Endothelial cell of umbilical vein (primary cell): ENCODE results near the gene IFT22. TPM values are rescaled to one million over a fixed set of nuclear protein-coding genes. Genes with fewer than 3 reads are reported as not detected.
"Not testable (repeated sequence)": the region's sequence is repeated elsewhere in the genome, so short reads cannot be mapped to it uniquely, and the experiment has no call there.

Experiments used
- BruUV-seq: library from RNA; stranded (reverse); fragments of 400-500 nt; replicated peaks from 2 replicates; lab custom pipeline; 2021; lab: Mats Ljungman, UMichigan
- CTCF ChIA-PET: fragments of 300-600, 350-600 bp; sonication (Branson Sonifier 250); formaldehyde crosslinking; loops from one replicate; lab custom pipeline; 2021; ENCODE audit warnings: antibody characterized with exemption, inconsistent platforms; lab: Charles Lee
- POLR2A ChIA-PET: fragments of 300-600, 350-600 bp; sonication (Branson Sonifier 250); formaldehyde crosslinking; loops from one replicate; lab custom pipeline; 2021; ENCODE audit warnings: antibody characterized with exemption, inconsistent platforms; lab: Charles Lee
- DNase-seq: peaks from one replicate; pipeline ENCODE4 v3.0.0-alpha.2; 2011; ENCODE audit warnings: low read depth, low spot score
- FAIRE-seq: peaks from 2 replicates; lab custom pipeline; 2011; peaks lifted over from hg19 to GRCh38; lab: Jason Lieb, UNC
- H2AFZ ChIP-seq: 2 replicates; pipeline ENCODE4 v1.6.0; 2012; ENCODE audit warnings: low read depth, low read length, control low read depth, inconsistent platforms
- H3K27ac ChIP-seq: 2 replicates; pipeline ENCODE4 v1.5.1; 2011; ENCODE audit warnings: low read depth, mild to moderate bottlenecking, control low read depth, low read length, moderate library complexity; ENCODE audit not compliant: insufficient read depth
- H3K27me3 ChIP-seq, 2 experiments: 2 replicates each; pipeline versions ENCODE4 v1.6.0 to v1.6.1; 2011; ENCODE audit warnings: low read length in 2 of 2, mixed read lengths in 1 of 2; ENCODE audit not compliant: control insufficient read depth in 2 of 2, insufficient read depth in 2 of 2
- H3K36me3 ChIP-seq, 2 experiments: 2 replicates in 1 of 2; 3 replicates in 1 of 2; pipeline ENCODE4 v1.5.1; 2011; ENCODE audit warnings: low read length in 2 of 2, mild to moderate bottlenecking in 1 of 2, moderate library complexity in 1 of 2; ENCODE audit not compliant: control insufficient read depth in 2 of 2, insufficient read depth in 2 of 2; ENCODE audit errors: extremely low read depth in 1 of 2
- H3K4me1 ChIP-seq: 3 replicates; pipeline ENCODE4 v1.5.1; 2011; ENCODE audit warnings: mild to moderate bottlenecking, low read length; ENCODE audit not compliant: control insufficient read depth, insufficient read depth; ENCODE audit errors: extremely low read depth
- H3K4me2 ChIP-seq: 2 replicates; pipeline ENCODE4 v1.6.1; 2011; ENCODE audit warnings: low read length, control low read depth, mixed read lengths; ENCODE audit not compliant: insufficient read depth
- H3K4me3 ChIP-seq, 3 experiments: fragments of 200-600 bp in 1 of 3; sonication (generic), shearing (Covaris generic) in 1 of 3; replicated peaks in 1 of 3; 2 replicates each; pipeline ENCODE4 v1.5.1; 2011 to 2016; ENCODE audit warnings: control low read depth in 3 of 3, low read length in 3 of 3, mild to moderate bottlenecking in 2 of 3, inconsistent platforms in 1 of 3, low read depth in 1 of 3, moderate library complexity in 1 of 3; ENCODE audit not compliant: insufficient read depth in 1 of 3
- H3K79me2 ChIP-seq: 2 replicates; pipeline ENCODE4 v1.6.0; 2012; ENCODE audit warnings: low read length, inconsistent platforms; ENCODE audit not compliant: control insufficient read depth, insufficient read depth
- H3K9ac ChIP-seq: replicated peaks from 2 replicates; pipeline ENCODE3; 2011; ENCODE audit warnings: low read length, control low read depth; ENCODE audit not compliant: insufficient read depth; ENCODE audit errors: extremely low read depth
- H3K9me1 ChIP-seq: replicated peaks from 3 replicates; pipeline ENCODE4 v1.6.0; 2011; ENCODE audit warnings: mild to moderate bottlenecking, low read length; ENCODE audit not compliant: control insufficient read depth, insufficient read depth; ENCODE audit errors: extremely low read depth
- H3K9me3 ChIP-seq: replicated peaks from 2 replicates; pipeline ENCODE4 v1.5.1; 2012; ENCODE audit warnings: low read length, inconsistent platforms; ENCODE audit not compliant: control insufficient read depth, insufficient read depth
- H4K20me1 ChIP-seq: replicated peaks from 2 replicates; pipeline ENCODE3; 2011; ENCODE audit warnings: mild to moderate bottlenecking, low read length; ENCODE audit not compliant: control insufficient read depth, insufficient read depth; ENCODE audit errors: extremely low read depth
- EZH2 ChIP-seq: IDR thresholded peaks from 2 replicates; pipeline ENCODE4 v1.6.1; 2012; ENCODE audit warnings: borderline replicate concordance, low read depth, mild to moderate bottlenecking, moderate library complexity, low read length, inconsistent platforms; ENCODE audit not compliant: severe bottlenecking
- FOS ChIP-seq: IDR thresholded peaks from 2 replicates; pipeline ENCODE4 v1.6.1; 2011; ENCODE audit warnings: mild to moderate bottlenecking, low read length, moderate library complexity, borderline replicate concordance; ENCODE audit not compliant: insufficient read depth
- GATA2 ChIP-seq: IDR thresholded peaks from 2 replicates; pipeline ENCODE4 v1.7.0; 2011; ENCODE audit warnings: low read depth, mild to moderate bottlenecking, moderate library complexity, mixed read lengths, low read length; ENCODE audit not compliant: insufficient read length, insufficient read depth
- MYC ChIP-seq: IDR thresholded peaks from one replicate; pipeline ENCODE4 v1.6.1; 2011; ENCODE audit warnings: mild to moderate bottlenecking, low read depth, low read length
- POLR2A ChIP-seq: IDR thresholded peaks from 2 replicates; pipeline ENCODE4 v1.6.1; 2012; ENCODE audit warnings: low read depth, mild to moderate bottlenecking, control low read depth, low read length
- dilution Hi-C: fragments of 300-500 bp; cut with MboI; formaldehyde crosslinking; loops from one replicate; pipeline ENCODE4 v1.15.0; 2019; ENCODE audit warnings: low sequenced_read_pairs; ENCODE audit not compliant: extremely low pct_ligation_motif_present
- intact Hi-C: fragments of 100-400 bp; cut with micrococcal nuclease; formaldehyde crosslinking; loops from one replicate; pipeline ENCODE4 v1.10.0; 2022
- polyA plus RNA-seq, 4 experiments: library from polyadenylated mRNA; depleted of rRNA in 3 of 4; stranded (reverse) in 3 of 4; unstranded in 1 of 4; fragments of >200 nt; gene quantifications; 2 replicates each; pipeline versions ENCODE4 v1.2.1 to v1.2.3, GENCODE V29; 2011 to 2012; ENCODE audit warnings: missing spikeins in 1 of 4
- total RNA-seq: library from RNA; stranded (reverse); gene quantifications from 2 replicates; pipeline ENCODE4 v1.2.3, GENCODE V29; 2021
- TF ChIP-seq, protein P1 (sequence below): IDR thresholded peaks from 2 replicates; pipeline ENCODE4 v1.6.1; 2011; ENCODE audit not compliant: insufficient read depth, insufficient read length

The IFT22 gene
- total and polyA plus RNA-seq, 2 donors (not counting 3 experiments of a cell fraction or from before 2014, with no cell fraction given): 26.3 to 28.7 TPM

DNA sequence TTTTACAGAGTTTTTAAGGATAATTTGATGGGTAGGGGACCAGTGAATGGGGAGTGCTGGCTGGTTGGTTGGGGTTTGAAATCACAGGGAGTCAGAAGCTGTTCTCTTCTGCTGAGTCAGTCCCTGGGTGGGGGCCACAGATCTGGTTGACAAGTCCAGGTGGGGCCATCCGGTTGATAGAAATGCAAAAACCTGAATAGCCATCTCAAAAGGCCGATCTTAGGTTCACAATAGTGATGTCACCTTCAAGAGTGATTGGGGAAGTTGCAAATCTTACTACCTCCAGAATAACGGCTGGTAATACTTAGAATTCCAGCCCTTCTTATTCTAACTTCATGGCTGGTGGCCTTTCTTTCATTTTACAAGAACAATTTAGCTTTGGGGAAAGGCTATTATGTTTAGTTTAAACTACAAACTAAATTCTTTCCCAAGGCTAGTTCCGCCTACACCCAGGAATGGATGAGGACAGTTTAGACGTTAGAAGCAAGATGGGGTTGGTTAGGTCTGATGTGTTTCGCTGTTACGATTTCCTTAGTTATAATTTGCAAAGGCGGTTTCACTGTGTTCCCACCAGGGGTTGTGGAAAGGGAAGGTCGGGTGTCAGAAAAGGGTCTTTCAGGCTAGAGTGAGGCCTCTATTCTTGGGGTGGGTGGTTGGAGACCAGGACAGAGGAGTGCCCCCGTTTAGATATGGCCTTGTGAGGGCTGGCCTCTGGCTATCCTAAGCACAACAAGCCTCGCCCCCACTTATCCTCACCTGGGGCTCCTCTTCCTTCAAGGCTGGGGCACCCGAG lies 27.4 kb downstream of the IFT22 start:
- Histone ChIP-seq H3K79me2 (no peaks in the 10 kb centered on the region), H3K9me1 (no peaks in the 10 kb centered on the region), H4K20me1 (no peaks in the 10 kb centered on the region), H2AFZ (no peak overlapping the region), H3K4me2 (no peak overlapping the region), H3K27me3 (peaks cover 20 to 23% of the 10 kb centered on the region in 2 experiments), H3K4me1 (no peaks in the 10 kb centered on the region), H3K9ac (no peak overlapping the region), H3K4me3 (no peak overlapping the region), H3K27ac (no peak overlapping the region), H3K9me3 (no peaks in the 10 kb centered on the region), H3K36me3 (no peaks in the 10 kb centered on the region)
- intact Hi-C loops (loop anchor here (10.0 kb wide), 1 partner anchor 399 kb away; the partner anchor contains the start of gene ACHE), dilution Hi-C loops (no loop called here)
- no peak for DNase-seq
- no TSS peak for BruUV-seq
- POLR2A ChIA-PET: no interaction called here
- TF ChIP-seq EZH2 (no peak), POLR2A (no peak), MYC (no peak), GATA2 (no peak), FOS (no peak)
- TF ChIP-seq, protein P1, sequence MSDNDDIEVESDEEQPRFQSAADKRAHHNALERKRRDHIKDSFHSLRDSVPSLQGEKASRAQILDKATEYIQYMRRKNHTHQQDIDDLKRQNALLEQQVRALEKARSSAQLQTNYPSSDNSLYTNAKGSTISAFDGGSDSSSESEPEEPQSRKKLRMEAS: no peak
- CTCF ChIA-PET: interaction anchor here (2.1 to 5.2 kb wide), 2 partner anchors 12 to 102 kb away, joined by 6 to 29 read pairs; no protein-coding TSS in a partner anchor
- FAIRE-seq: no peak

DNA sequence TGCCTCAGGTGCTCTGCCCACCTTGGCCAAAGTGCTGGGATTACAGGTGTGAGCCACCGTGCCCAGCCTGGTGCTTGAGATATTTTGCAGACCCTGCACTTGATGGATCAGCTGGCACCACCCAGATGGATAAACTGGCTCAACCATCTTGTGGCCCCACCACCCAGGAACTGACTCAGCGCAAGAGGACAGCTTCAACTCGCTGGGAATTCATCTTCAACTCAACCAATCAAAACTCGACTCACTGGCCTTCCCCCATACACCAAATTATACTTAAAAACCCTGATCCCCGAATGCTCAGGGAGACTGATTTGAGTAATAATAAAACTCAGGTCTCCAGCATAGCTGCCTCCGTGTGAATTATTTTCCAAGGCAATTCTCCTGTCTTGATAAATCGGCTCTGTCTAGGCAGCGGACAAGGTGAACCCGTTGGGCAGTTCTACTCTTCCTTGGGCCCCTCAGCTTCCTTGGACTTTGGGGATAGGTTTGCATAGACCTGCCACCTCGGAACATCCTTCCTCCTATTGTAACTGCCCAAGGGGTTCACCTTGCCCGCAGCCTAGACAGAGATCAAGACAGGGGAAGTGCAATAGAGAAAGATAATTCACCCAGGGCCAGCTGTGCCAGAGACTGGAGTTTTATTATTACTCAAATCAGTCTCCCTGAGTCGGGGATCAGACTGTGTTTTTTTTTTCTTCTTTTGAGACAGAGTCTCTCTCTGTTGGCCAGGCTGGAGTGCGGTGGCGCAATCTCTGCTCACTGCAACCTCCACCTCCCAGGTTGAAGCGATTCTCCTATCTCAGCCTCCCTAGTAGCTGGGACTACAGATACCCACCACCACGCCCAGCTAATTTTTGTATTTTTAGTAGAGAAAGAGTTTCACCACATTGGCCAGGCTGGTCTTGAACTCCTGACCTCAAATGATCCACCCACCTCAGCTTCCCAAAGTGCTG lies 28.3 kb downstream of the IFT22 start:
- H3K4me1 ChIP-seq, H3K4me2 ChIP-seq, FAIRE-seq, H3K9me1 ChIP-seq, BruUV-seq, H4K20me1 ChIP-seq, H3K9ac ChIP-seq, H3K27ac ChIP-seq, DNase-seq, H2AFZ ChIP-seq, POLR2A ChIA-PET, H3K9me3 ChIP-seq, H3K36me3 ChIP-seq, dilution Hi-C loops, H3K4me3 ChIP-seq, H3K79me2 ChIP-seq: not testable (repeated sequence)
- CTCF ChIA-PET: interaction anchor here (0.8 to 5.2 kb wide), 6 partner anchors 11 to 150 kb away, joined by 3 to 127 read pairs (median 14); partner anchors contain the start of gene ZNHIT1
- peaks cover 15% of the 10 kb centered on the region in 2 experiments for H3K27me3 ChIP-seq
- intact Hi-C loops: loop anchor here (10.0 kb wide), 1 partner anchor 399 kb away; the partner anchor contains the start of gene ACHE

DNA sequence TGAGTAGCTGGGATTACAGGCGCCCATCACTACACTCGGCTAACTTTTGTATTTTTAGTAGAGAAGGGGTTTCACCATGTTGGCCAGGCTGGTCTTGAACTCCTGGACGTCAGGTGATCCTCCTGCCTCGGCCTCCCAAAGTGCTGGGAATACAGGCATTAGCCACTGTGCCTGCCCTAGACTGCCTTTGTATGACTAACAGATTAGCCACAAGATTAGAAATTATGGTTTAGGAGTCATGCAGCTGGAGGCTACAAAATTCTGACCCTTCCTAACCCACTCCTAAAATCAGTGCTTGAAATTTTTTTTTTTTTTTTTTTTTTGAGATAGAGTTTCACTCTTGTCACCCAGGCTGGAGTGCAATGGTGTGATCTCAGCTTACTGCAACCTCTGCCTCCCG lies 29.0 kb downstream of the IFT22 start:
- H3K9me1 ChIP-seq, POLR2A ChIA-PET, H3K4me2 ChIP-seq, H3K36me3 ChIP-seq, H3K4me1 ChIP-seq, H3K9me3 ChIP-seq, H3K79me2 ChIP-seq, H3K9ac ChIP-seq, H3K4me3 ChIP-seq, H2AFZ ChIP-seq, H4K20me1 ChIP-seq, BruUV-seq, FAIRE-seq, dilution Hi-C loops, H3K27ac ChIP-seq, DNase-seq: not testable (repeated sequence)
- CTCF ChIA-PET: interaction anchor here (0.8 to 5.2 kb wide), 6 partner anchors 10 to 150 kb away, joined by 3 to 127 read pairs (median 14); partner anchors contain the start of gene ZNHIT1
- intact Hi-C loops: loop anchor here (10.0 kb wide), 1 partner anchor 398 kb away; the partner anchor contains the start of gene ACHE
- H3K27me3 ChIP-seq: peaks cover 14% of the 10 kb centered on the region in 2 experiments
